ENCODE results near the gene ASAP2.

Gene ASAP2

GRCh38 chr2:9291331-9291730, 84.7 kb downstream of the ASAP2 start:
- Histone ChIP-seq H3K27me3 (ENCODE audit: insufficient read depth, low read length, poor library complexity) (no peaks in the 10 kb centered on the region), H3K4me2 (ENCODE audit: insufficient read depth, low read length) (no peak overlapping the region), H3K9ac (ENCODE audit: low read depth, low read length) (no peak overlapping the region), H3K36me3 (ENCODE audit: insufficient read depth, low read length) (0 out of 2 replicates have a peak, but pooled peaks cover 4% of the 10 kb centered on the region), H3K9me3 (ENCODE audit: insufficient read depth, low read length, severe bottlenecking) (no peaks in the 10 kb centered on the region), H2AFZ (ENCODE audit: low read depth, low read length) (no peak overlapping the region), H4K20me1 (ENCODE audit: insufficient read depth, low read length) (peaks cover 4% of the 10 kb centered on the region; the same call in 1 of the 2 replicates), H3K27ac (ENCODE audit: low read length) (no peak overlapping the region), H3K79me2 (ENCODE audit: insufficient read depth, low read length) (no peaks in the 10 kb centered on the region), H3K4me3 (ENCODE audit: low read depth in 1 of 2, low read length in 2 of 2) (no peak overlapping the region), H3K4me1 (ENCODE audit: insufficient read depth, low read length) (no peaks in the 10 kb centered on the region)
- no peak for TF ChIP-seq EZH2 (IDR thresholded peaks at IDR 0.05; ENCODE audit: borderline replicate concordance, low read depth, low read length, severe bottlenecking)
- TF ChIP-seq CTCF (IDR thresholded peaks at IDR 0.05; ENCODE audit: borderline replicate concordance, extremely low read depth, low read length, poor library complexity, severe bottlenecking), result no peak
- DNase-seq (no peak), ATAC-seq (ENCODE audit: insufficient read depth, low read depth) (no peak)

GRCh38 chr2:9291866-9292265, 85.3 kb downstream of the ASAP2 start:
- Histone ChIP-seq H3K27ac (ENCODE audit: low read length) (no peak overlapping the region), H3K79me2 (ENCODE audit: insufficient read depth, low read length) (no peaks in the 10 kb centered on the region), H3K9ac (ENCODE audit: low read depth, low read length) (no peak overlapping the region), H4K20me1 (ENCODE audit: insufficient read depth, low read length) (peaks cover 4% of the 10 kb centered on the region; the same call in 1 of the 2 replicates), H3K4me3 (ENCODE audit: low read depth in 1 of 2, low read length in 2 of 2) (no peak overlapping the region), H3K9me3 (ENCODE audit: insufficient read depth, low read length, severe bottlenecking) (no peaks in the 10 kb centered on the region), H3K4me2 (ENCODE audit: insufficient read depth, low read length) (no peak overlapping the region), H3K27me3 (ENCODE audit: insufficient read depth, low read length, poor library complexity) (no peaks in the 10 kb centered on the region), H3K4me1 (ENCODE audit: insufficient read depth, low read length) (no peaks in the 10 kb centered on the region), H3K36me3 (ENCODE audit: insufficient read depth, low read length) (0 out of 2 replicates have a peak, but pooled peaks cover 4% of the 10 kb centered on the region), H2AFZ (ENCODE audit: low read depth, low read length) (no peak overlapping the region)
- no peak for DNase-seq
- no peak for TF ChIP-seq EZH2 (IDR thresholded peaks at IDR 0.05; ENCODE audit: borderline replicate concordance, low read depth, low read length, severe bottlenecking)
- TF ChIP-seq CTCF (IDR thresholded peaks at IDR 0.05; ENCODE audit: borderline replicate concordance, extremely low read depth, low read length, poor library complexity, severe bottlenecking), result no peak
- ATAC-seq (ENCODE audit: insufficient read depth, low read depth), result no peak

GRCh38 chr2:9292426-9292825, 85.8 kb downstream of the ASAP2 start:
- H3K4me1 ChIP-seq (ENCODE audit: insufficient read depth, low read length), result no peaks in the 10 kb centered on the region
- DNase-seq (no peak), ATAC-seq (ENCODE audit: insufficient read depth, low read depth) (no peak)
- H3K27ac ChIP-seq (ENCODE audit: low read length), result no peak overlapping the region
- no peak overlapping the region for H3K4me2 ChIP-seq (ENCODE audit: insufficient read depth, low read length)
- no peaks in the 10 kb centered on the region for H3K27me3 ChIP-seq (ENCODE audit: insufficient read depth, low read length, poor library complexity)
- H4K20me1 ChIP-seq (ENCODE audit: insufficient read depth, low read length), result peaks cover 4% of the 10 kb centered on the region; the same call in 1 of the 2 replicates
- no peak overlapping the region for H3K9ac ChIP-seq (ENCODE audit: low read depth, low read length)
- no peaks in the 10 kb centered on the region for H3K36me3 ChIP-seq (ENCODE audit: insufficient read depth, low read length)
- H3K4me3 ChIP-seq (ENCODE audit: low read depth in 1 of 2, low read length in 2 of 2), result no peak overlapping the region
- no peaks in the 10 kb centered on the region for H3K9me3 ChIP-seq (ENCODE audit: insufficient read depth, low read length, severe bottlenecking)
- H3K79me2 ChIP-seq (ENCODE audit: insufficient read depth, low read length), result no peaks in the 10 kb centered on the region
- TF ChIP-seq CTCF (IDR thresholded peaks at IDR 0.05; ENCODE audit: borderline replicate concordance, extremely low read depth, low read length, poor library complexity, severe bottlenecking) (no peak), EZH2 (IDR thresholded peaks at IDR 0.05; ENCODE audit: borderline replicate concordance, low read depth, low read length, severe bottlenecking) (no peak)
- no peak overlapping the region for H2AFZ ChIP-seq (ENCODE audit: low read depth, low read length)

GRCh38 chr2:9294764-9295163, 88.2 kb downstream of the ASAP2 start:
- Histone ChIP-seq H2AFZ (ENCODE audit: low read depth, low read length) (no peak overlapping the region), H4K20me1 (ENCODE audit: insufficient read depth, low read length) (peaks cover 4% of the 10 kb centered on the region; the same call in 1 of the 2 replicates), H3K4me2 (ENCODE audit: insufficient read depth, low read length) (no peak overlapping the region), H3K4me3 (ENCODE audit: low read depth in 1 of 2, low read length in 2 of 2) (no peak overlapping the region), H3K4me1 (ENCODE audit: insufficient read depth, low read length) (no peaks in the 10 kb centered on the region), H3K27me3 (ENCODE audit: insufficient read depth, low read length, poor library complexity) (no peaks in the 10 kb centered on the region), H3K27ac (ENCODE audit: low read length) (no peak overlapping the region), H3K9ac (ENCODE audit: low read depth, low read length) (no peak overlapping the region), H3K79me2 (ENCODE audit: insufficient read depth, low read length) (no peaks in the 10 kb centered on the region), H3K9me3 (ENCODE audit: insufficient read depth, low read length, severe bottlenecking) (no peaks in the 10 kb centered on the region), H3K36me3 (ENCODE audit: insufficient read depth, low read length) (no peaks in the 10 kb centered on the region)
- DNase-seq (no peak), ATAC-seq (ENCODE audit: insufficient read depth, low read depth) (no peak)
- TF ChIP-seq CTCF (IDR thresholded peaks at IDR 0.05; ENCODE audit: borderline replicate concordance, extremely low read depth, low read length, poor library complexity, severe bottlenecking), result no peak
